ENCODE measurements around the gene PRH2.

PRH2 gene

DNA sequence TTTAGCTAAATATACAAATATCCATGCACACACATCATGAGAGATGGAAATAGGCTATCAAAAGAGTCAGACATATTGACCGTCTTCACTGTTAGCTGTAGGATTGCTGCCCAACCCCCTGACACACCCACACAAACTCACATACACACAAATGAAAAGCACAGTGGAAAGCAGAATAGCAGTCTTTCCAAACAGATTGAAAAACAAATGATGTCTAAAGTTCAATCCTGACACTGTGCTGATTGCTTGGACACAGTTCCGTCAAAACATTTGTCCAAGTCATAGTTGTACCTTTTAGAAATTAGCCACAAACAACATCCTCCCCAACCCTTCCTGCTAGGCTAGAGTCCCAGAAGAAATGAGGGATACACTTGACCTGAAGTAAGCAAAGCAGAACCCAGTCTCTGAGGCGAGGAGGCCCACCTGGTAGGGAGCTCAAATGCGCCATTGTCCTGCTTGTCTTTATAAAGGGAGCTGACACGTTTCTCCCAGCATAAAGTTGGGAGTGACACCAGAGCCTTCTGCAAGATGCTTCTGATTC is at the start of gene PRH2:
Gene PRH2, plus strand, starts transcription at position 491 of the 541 bp plus-strand sequence. Its CDS starts 38 bp downstream, at position 529.
- no peak for DNase-seq (ENCODE audit: low read depth in 2 of 2)

DNA sequence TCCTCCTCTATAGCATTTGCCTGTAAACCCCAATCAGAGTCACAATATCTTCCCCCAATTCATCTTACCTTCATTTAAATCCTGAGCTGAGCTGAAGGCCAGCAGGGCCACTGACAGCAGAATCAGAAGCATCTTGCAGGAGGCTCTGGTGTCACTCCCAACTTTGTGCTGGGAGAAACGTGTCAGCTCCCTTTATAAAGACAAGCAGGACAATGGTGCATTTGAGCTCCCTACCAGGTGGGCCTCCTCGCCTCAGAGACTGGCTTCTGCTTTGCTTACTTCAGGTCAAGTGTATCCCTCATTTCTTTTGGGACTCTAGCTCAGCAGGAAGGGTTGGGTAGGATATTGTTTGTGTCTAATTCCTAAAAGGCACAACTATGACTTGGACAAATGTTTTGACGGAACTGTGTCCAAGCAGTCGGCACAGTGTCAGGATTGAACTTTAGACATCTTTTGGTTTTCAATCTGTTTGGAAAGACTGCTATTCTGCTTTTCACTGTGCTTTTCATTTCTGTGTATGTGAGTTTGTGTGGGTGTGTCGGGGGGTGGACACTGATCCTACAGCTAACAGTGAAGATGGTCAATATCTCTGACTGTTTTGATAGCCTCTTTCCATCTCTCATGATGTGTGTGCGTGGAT is 44.8 kb upstream of the PRH2 start, which contains the start of gene PRH1:
Gene PRH1, minus strand, starts transcription at position 170 of the 640 bp plus-strand sequence. Its CDS starts 38 bp downstream, at position 132.
- DNase-seq (ENCODE audit: low read depth in 2 of 2), result no peak

DNA sequence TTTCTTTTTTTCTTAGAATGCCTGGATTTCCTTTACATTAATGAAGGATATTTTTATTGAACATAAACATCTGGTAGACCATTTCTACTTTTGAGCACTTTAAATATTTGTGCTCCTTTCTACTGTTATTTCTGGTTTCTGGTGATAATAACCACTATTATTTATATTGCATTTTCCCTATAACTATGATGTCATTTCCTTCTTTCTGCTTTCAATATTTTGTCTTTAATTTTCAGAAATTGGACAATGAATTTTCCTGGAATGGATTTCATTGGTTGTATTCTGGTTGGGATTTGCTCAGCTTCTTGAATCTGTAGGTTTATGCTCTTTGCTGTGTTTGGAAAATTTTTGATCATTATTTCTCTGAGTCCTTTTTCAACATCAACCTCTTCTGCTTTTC is 39.8 kb upstream of the PRH2 start:
- DNase-seq (ENCODE audit: low read depth in 2 of 2), result no peak

DNA sequence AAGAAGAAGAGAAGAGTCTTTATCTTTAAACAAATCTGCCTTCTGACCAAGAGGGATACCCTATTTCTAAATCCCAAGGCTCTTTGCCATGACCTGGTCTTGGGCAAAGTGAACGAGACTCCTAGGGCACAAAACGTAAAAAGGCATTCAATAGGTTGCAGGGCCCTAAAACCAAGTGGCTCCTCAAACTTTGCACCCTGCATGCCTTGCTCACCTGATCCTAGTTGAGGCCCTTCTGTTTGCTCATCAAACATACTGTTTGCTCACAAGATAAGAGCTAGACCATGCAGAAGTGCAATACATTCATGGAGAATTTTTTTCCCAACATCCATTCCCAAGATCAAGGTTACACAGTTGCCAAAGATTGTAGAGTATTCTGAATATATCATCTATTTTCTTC is 37.1 kb upstream of the PRH2 start:
- DNase-seq (ENCODE audit: low read depth in 2 of 2), result no peak

DNA sequence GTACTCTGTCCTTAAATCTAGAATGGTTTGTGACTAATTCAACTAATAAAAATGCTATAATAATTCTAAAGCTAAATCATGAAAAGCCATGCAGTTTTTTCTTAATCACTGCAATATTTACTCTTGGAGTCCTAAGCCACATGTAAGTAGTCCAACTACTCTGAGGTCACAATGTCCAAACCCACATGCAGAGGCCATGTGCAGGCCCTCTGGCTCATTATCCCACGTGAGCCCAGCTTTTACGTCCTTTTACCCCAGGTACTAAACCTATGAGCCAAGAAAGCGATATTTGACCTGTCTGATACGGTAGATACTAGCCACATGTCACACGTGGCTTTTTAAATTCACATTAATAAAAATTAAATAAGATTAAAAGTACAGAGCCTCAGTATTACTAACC is 32.2 kb upstream of the PRH2 start:
- DNase-seq (ENCODE audit: low read depth in 2 of 2), result no peak

DNA sequence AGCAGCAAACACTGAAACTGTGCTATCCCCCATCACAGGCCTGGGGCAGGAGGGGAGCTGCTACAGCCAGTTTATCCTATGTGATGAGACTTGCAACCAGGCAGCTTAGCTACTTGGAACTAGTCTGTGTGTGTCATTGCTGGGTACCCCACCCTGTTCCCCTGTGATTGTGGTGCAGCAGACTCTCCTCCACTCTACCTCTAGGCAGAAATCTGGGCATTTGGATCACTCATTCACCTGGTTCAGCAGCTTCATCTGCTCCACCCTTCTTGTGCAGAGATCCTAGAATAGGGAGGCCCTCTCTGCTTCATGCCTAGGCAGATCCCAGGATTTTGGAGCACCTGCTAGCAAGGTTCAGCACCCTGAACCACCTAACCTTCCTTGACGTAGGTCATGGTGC is 28.5 kb upstream of the PRH2 start:
- DNase-seq (ENCODE audit: low read depth in 2 of 2), result no peak

DNA sequence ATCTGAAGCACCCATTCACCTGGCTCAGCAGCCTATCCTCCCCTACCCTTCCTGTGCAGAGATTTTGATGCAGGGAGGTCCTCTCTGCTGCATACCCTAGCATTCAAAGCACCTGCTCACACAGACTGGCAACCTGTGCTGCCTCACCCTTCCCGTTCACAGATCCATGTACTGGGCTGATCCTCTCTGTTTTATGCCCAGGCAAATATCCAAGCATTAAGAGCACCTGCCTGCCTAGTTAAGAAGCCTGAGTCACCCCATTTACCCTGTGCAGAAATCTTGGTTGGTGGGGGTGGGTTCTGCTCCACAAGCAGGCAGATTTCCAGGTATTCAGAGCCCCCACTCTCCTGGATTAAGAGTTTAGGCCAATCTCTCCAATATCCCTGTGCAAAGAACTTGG is 28.1 kb upstream of the PRH2 start:
- DNase-seq (ENCODE audit: low read depth in 2 of 2), result no peak

DNA sequence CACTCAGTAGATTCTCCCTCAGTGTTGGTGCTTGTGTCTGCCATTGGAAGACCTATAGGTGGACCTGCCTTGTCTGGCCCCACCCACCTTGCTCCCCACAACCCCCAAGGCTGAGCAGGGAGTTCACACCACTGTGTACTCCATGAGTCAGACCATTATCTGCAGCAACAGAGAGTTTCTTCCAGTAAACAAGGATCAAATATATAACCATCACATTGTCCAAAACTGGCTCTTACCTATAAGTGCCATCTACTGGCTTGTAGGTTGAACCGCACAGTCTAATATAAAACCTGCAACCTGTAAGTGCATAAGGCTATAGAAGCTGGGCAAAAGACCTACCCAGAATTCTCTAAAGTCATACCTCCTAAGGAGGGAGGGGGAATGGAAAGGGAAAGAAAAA is 27.6 kb upstream of the PRH2 start:
- no peak for DNase-seq (ENCODE audit: low read depth in 2 of 2)

DNA sequence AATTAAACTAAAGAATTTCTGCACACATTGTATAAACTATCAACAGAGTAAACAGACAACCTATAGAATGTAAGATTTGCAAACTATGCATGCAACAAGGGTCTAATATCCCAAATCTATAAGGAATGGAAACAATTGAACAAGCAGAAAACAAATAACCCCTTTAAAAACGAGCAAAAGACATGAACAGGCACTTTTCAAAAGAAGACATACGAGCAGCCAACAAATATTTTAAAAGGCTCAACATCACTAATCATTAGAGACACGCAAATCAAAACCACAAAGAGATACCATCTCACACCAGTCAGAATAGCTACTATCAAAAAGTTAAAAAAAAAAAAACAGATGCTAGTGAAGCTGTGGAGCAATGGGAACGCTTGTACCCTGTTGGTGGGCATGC is 24.4 kb upstream of the PRH2 start:
- DNase-seq (ENCODE audit: low read depth in 2 of 2), result no peak

DNA sequence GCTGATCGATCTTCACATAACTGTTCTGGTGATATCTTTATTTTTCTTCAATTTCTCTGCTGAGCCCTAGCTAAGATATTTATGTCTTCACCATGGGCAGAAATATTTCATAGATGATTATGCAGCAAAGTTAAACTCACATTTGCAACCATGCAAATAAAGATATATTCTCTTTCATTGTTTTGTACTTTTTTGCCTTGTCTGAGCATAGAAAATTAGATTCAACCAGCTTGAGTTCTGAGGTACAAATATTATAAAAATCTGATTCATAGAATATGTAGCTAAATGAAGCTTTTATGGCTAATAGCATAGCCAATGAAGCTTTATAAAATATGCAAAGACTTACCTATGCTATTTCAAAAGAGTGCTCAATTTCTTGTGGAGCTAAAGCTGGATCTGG is 19.6 kb upstream of the PRH2 start, which contains the start of gene TAS2R13:
Gene TAS2R13, minus strand, starts transcription at position 101 of the 400 bp plus-strand sequence. CDS start 264 bp downstream, outside the sequence.
- no peak for DNase-seq (ENCODE audit: low read depth in 2 of 2)

DNA sequence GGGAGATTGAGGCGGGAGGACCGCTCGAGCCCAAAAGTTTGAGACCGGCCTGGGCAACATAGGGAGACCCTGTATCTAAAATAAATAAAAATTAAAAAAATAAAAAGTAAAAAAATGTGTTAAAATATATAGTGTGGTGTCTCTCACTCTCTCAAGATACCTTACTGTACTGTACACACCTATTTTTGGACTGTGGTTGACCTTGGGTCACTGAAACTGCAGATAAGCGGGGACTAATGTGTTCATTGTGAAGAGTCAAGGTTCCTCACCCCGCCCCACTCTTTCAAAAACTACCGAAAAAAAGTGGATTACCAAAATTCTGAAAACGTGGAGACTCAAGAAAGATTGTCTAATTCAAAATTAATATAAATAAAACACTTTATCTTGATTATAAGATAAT is 18.7 kb upstream of the PRH2 start:
- DNase-seq (ENCODE audit: low read depth in 2 of 2), result no peak

DNA sequence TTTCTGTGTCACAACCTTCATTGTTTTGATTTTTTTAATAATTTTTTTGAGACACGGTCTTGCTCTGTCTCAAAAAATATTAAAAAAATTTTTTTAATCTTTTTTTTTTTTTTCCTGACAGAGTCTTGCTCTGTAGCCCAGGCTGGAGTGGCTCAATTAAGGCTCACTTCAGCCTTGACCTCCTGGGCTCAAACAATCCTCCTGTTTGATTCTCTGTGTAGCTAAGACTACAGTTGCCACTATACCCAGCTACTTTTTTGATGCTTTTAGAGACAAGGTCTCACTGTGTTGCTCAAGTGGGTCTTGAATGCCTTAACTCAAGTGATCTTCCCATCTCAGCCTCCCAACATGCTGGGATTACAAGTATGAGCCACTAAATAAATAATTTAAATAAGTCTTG is 9.2 kb upstream of the PRH2 start:
- DNase-seq (ENCODE audit: low read depth in 2 of 2), result no peak

DNA sequence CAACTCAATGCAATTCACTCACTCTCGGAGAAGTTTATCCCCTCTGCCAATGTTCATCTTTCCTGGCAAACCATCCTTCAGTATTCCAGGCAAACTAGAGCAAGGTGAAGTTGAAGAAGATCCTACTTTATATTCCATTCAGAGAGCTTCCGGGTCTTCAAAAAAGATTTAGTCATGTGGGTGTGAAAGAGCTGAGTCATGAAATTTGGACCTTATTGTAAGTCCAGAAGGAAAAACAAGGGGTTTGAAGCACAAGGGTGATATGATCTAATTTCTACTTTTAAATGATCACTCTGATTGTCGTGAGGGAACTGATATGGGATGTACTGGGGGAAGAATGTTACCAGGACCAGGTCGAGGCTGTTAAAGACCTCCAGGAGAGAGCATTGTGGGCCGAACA is 2.8 kb upstream of the PRH2 start:
- no peak for DNase-seq (ENCODE audit: low read depth in 2 of 2)

DNA sequence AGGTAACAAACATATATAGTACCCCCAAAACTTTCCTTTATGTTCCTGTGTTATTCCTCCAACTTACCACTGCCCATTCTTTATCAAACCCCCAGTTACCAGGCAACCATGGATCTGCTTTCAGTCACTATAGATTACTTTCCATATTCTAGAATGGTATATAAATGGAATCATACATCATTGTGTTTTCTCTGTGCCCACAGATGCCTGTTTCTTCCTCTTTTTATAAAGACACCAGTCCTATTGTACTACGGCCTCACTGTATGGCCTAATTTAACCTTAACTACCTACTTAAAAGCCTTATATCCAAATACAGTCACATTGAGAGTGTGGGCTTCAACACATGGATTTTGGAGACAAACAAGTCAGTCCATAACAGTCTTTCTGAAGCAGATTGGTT is 7.5 kb downstream of the PRH2 start:
- no peak for DNase-seq (ENCODE audit: low read depth in 2 of 2)

DNA sequence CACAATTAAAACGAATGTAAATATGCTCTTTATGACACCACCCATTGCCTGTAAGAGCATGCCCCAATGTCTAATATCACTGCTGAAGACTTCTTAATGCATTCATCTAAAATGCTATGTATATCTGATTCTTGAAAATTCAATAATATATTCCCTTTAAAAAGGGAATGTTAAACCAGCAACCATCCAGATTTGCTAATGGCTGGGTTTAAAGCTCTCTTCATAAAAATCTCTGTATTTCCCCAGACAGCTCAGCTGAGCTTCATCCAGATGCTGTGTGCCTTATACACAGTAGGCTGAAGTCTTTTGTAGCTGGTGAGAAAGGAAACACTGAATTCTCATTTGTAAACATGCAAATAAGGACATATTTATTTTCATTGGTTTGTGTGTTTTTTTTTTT is 10.1 kb downstream of the PRH2 start, which contains the start of gene TAS2R14:
Gene TAS2R14, minus strand, starts transcription at position 101 of the 400 bp plus-strand sequence. Its CDS starts 56 bp downstream, at position 45.
- DNase-seq (ENCODE audit: low read depth in 2 of 2), result no peak

DNA sequence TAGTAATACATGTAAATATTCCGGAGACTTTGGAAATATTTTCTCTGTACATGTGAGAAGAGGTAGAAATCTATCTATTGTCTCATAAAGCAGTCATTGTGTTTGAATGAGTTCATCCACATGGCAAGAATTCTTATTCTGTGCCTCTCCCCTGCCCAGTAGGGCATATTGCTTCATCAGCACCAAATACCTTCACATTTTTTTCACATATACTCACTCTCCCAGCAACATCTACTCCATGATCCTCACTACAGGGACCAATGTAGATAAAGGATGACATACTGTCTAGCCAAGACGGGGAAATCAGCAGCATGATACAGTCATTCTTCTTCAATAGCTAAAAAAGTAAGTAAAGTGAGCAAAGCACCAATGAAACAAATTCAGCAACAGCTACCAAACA is 11.4 kb downstream of the PRH2 start:
- DNase-seq (ENCODE audit: low read depth in 2 of 2), result no peak

DNA sequence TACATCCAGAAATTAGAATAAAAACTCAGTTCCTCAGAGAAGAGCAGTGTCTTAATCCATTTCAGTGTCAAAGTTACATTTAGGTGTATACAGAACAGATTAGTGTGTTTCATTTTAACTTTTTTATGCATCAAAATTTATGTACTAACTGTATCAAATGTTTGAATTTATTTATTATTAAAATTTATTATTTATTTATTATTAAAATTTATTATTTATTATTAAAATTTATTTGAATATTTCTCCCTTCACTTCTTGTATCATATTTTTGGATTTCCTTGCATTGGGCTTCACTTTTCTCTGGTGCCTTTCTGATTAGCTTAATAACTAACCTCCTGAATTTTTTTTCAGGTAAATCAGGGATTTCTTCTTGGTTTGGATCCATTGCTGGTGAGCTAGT is 12.3 kb downstream of the PRH2 start:
- DNase-seq (ENCODE audit: low read depth in 2 of 2), result no peak

DNA sequence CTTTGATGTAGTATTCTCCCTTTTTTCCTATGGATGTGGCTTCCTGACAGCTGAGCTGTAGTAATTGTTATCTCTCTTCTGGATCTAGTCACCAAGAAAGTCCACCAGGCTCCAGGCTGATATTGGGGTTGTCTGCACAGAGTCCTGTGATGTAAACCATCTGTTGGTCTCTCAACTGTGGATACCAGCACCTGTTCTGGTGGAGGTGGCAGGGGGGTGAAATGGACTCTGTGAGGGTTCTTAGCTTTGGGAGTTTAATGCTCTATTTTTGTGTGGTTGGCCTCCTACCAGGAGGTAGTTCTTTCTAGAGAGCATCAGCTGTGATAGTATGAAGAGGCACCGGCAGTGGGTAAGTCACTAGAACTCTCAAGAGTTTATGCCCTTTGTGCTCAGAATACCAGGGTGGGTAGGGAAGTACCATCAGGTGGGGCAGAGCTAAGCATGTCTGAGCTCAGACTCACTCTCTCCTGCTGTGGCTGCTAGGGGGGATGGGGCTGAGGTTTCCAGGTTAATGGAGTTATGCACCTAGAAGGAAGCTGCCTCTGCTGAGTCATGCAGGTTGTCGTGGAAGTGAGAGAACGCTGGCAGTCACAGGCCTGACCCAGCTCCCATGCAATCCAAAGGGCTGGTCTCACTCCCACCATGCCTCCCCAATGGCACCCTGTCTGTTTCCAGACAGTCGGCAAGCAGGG is 13.0 kb downstream of the PRH2 start:
- no peak for DNase-seq (ENCODE audit: low read depth in 2 of 2)

DNA sequence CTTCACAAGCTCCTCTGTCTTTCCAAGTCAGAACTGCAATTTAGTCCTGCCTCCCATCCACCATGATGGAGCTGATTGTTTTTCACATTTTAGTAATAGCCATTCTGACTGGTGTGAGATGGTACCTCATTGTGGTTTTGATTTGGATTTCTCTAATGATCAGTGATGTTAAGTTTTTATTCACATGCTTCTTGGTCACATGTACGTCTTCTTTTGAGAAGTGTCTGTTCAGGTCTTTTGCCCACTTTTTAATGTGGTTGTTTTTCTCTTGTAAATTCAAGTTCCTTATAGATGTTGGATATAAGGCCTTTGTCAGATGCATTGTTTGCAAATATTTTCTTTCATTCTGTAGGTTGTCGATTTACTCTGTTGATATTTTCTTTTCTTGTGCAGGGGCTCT is 14.1 kb downstream of the PRH2 start:
- DNase-seq (ENCODE audit: low read depth in 2 of 2), result no peak

DNA sequence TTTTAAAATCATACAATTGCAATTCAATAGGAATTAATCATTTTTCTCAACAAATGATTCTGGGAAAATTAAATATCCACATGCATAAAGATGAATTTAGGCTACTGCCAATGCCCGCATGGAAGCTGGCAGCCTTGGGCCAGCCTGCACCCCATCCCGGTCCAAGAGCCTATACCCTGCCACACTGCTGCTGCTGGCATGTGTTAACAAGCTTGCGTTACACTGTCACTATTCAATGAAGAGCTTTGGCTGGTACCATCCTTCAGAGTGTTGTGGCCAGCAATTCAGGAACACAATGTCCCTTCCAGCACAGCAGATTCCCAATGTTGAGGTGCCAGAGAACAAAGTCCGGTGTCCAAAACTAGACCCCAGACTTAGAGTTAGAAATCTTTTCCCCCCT is 23.6 kb downstream of the PRH2 start:
- DNase-seq (ENCODE audit: low read depth in 2 of 2), result no peak

DNA sequence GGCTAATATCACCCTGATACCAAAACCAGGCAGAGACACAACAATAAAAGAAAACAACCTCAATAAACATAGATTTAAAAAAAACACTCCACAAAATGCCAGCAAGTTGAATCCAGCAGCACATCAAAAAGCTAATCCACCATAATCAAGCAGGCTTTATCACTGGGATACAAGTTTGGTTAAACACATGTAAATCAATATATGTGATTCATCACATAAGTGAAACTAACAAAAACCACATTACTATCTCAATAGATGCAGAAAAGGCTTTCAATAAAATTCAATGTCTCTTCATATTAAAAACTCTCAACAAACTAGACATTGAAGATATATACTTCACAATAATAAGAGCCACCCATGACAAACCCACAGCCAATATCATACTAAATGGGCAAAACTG is 27.0 kb downstream of the PRH2 start:
- no peak for DNase-seq (ENCODE audit: low read depth in 2 of 2)

DNA sequence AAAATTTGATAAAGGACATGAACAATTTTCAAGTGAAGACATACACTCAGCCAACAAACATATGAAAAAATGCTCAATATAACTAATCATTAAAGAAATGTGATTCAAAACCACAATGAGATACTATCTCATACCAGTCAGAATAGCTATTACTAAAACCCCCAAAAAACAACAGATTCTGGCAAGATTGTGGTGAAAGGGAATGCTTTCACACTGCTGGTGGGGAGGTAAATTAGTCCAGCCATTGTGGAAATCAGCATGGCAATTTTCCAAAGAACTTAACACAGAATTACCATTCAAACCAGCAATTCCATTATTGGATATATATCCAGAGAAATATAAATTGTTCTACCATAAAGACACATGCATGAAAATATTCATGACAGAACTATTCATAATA is 28.7 kb downstream of the PRH2 start:
- no peak for DNase-seq (ENCODE audit: low read depth in 2 of 2)

DNA sequence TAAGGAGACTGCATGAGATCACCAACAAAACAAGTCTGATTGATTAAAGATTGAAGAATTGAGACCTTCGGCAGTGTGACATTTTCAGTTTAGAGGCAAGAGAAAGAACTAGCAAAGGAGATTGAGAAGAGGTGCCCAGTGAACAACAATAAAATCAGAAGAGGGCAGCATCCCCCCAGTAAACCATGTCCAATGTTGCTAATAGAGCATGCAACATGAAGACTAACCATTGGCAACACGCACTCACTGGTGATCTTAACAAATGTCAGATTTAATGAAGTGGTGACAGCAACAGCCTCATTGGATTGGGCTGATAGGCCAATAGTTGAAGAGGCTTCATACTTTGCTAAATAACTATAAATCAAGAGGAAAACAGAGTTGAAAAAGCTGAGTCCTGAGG is 30.8 kb downstream of the PRH2 start:
- no peak for DNase-seq (ENCODE audit: low read depth in 2 of 2)
